MM.1S (cell line): ENCODE measurements around the gene EHBP1L1.

Source experiments
- EZH2 ChIP-seq: fragments of 300-600 bp; sonication (generic); optimal IDR thresholded peaks from 2 replicates; pipeline ENCODE3; 2017; ENCODE audit warnings: low read depth, mild to moderate bottlenecking, antibody characterized with exemption, low read length, mixed read lengths
- EZH2phosphoT487 ChIP-seq: fragments of 300-600 bp; sonication (generic); IDR thresholded peaks from 2 replicates; pipeline ENCODE4 v1.6.1; 2018; ENCODE audit warnings: antibody characterized with exemption, low read length
- TF ChIP-seq, protein P1 (sequence below): fragments of 300-600 bp; sonication (generic); IDR thresholded peaks from 2 replicates; pipeline ENCODE4 v1.5.1; 2016; ENCODE audit warnings: antibody characterized with exemption, low read length, mixed read lengths

DNA sequence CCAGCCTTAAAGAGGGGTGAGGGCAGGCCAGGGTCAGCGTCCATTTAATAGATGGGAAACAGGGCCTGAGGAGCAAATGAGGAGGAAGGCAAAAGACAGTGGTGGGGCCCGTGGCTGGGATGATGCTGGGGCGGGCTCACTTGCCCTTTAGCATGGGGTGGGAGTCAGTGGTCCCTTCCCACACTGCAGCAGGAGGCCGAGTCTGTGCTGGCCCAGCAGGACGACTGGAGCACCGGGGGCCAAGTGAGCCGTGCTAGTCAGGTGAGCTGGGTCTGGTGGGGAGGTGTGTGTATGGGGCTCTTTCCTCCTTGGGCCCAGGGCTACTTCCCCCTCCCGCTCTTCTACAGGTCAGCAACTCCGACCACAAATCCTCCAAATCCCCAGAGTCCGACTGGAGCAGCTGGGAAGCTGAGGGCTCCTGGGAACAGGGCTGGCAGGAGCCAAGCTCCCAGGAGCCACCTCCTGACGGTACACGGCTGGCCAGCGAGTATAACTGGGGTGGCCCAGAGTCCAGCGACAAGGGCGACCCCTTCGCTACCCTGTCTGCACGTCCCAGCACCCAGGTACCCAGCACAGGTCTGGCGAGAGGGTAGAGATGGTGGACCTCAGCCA lies 38.1 kb upstream of the EHBP1L1 start:
- TF ChIP-seq, protein P1, sequence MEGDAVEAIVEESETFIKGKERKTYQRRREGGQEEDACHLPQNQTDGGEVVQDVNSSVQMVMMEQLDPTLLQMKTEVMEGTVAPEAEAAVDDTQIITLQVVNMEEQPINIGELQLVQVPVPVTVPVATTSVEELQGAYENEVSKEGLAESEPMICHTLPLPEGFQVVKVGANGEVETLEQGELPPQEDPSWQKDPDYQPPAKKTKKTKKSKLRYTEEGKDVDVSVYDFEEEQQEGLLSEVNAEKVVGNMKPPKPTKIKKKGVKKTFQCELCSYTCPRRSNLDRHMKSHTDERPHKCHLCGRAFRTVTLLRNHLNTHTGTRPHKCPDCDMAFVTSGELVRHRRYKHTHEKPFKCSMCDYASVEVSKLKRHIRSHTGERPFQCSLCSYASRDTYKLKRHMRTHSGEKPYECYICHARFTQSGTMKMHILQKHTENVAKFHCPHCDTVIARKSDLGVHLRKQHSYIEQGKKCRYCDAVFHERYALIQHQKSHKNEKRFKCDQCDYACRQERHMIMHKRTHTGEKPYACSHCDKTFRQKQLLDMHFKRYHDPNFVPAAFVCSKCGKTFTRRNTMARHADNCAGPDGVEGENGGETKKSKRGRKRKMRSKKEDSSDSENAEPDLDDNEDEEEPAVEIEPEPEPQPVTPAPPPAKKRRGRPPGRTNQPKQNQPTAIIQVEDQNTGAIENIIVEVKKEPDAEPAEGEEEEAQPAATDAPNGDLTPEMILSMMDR: no peak
- no peak for TF ChIP-seq EZH2
- no peak for TF ChIP-seq EZH2phosphoT487
